DOHH2 (cell line): Measurements from ENCODE around the gene CCNE1.

ENCODE experiments used
- CTCF ChIP-seq: fragments of 200-600 bp; sonication (generic); IDR thresholded peaks from one replicate; pipeline ENCODE4 v1.5.1; 2014; ENCODE audit warnings: antibody characterized with exemption, mild to moderate bottlenecking, low read depth, low read length; ENCODE audit not compliant: poor library complexity, severe bottlenecking
- EZH2phosphoT487 ChIP-seq: fragments of 200-600 bp; sonication (generic); IDR thresholded peaks from 2 replicates; pipeline ENCODE4 v1.6.1; 2017; ENCODE audit warnings: borderline replicate concordance, mild to moderate bottlenecking, antibody characterized with exemption, low read length, moderate library complexity, mixed read lengths

- TF ChIP-seq CTCF (no peak), EZH2phosphoT487 (no peak)
Measured at GRCh38 chr19:29782260-29782580, 29.6 kb upstream of the CCNE1 start.
